GM23248 (cell line): ENCODE results near the gene MFF. TPM values are rescaled to one million over a fixed set of nuclear protein-coding genes. Genes with fewer than 3 reads are reported as not detected.

Experiments used
- DNase-seq: peaks from one replicate; pipeline ENCODE4 v3.0.0-alpha.2; 2015
- H2AFZ ChIP-seq: fragments of 200-600 bp; sonication (generic); 2 replicates; pipeline ENCODE4 v1.6.1; 2016; ENCODE audit warnings: antibody characterized with exemption
- H3F3A ChIP-seq: fragments of 200-600 bp; sonication (generic); 2 replicates; pipeline ENCODE4 v1.6.1; 2016; ENCODE audit warnings: mild to moderate bottlenecking, antibody characterized with exemption, mixed run types; ENCODE audit not compliant: insufficient read depth
- H3K27ac ChIP-seq: fragments of 200-600 bp; sonication (generic); 2 replicates; pipeline ENCODE4 v1.5.1; 2016; ENCODE audit warnings: mild to moderate bottlenecking
- H3K27me3 ChIP-seq: fragments of 200-600 bp; sonication (generic); replicated peaks from 2 replicates; pipeline ENCODE4 v1.6.1; 2016; ENCODE audit warnings: mild to moderate bottlenecking; ENCODE audit not compliant: insufficient read depth
- H3K36me3 ChIP-seq: fragments of 200-600 bp; sonication (generic); 2 replicates; pipeline ENCODE4 v1.6.1; 2016; ENCODE audit warnings: low read depth, mild to moderate bottlenecking
- H3K4me1 ChIP-seq: fragments of 200-600 bp; sonication (generic); 2 replicates; pipeline ENCODE4 v1.6.1; 2016; ENCODE audit warnings: mild to moderate bottlenecking; ENCODE audit not compliant: insufficient read depth
- H3K4me2 ChIP-seq: fragments of 200-600 bp; sonication (generic); one replicate; pipeline ENCODE4 v1.6.1; 2016; ENCODE audit warnings: mild to moderate bottlenecking; ENCODE audit not compliant: unreplicated experiment
- H3K4me3 ChIP-seq: fragments of 200-600 bp; sonication (generic); 2 replicates; pipeline ENCODE4 v1.5.1; 2016; ENCODE audit warnings: mild to moderate bottlenecking
- H3K79me2 ChIP-seq: fragments of 200-600 bp; sonication (generic); 2 replicates; pipeline ENCODE4 v1.6.1; 2016; ENCODE audit warnings: mild to moderate bottlenecking; ENCODE audit not compliant: insufficient read depth
- H3K9ac ChIP-seq: fragments of 200-600 bp; sonication (generic); 2 replicates; pipeline ENCODE4 v1.6.1; 2016; ENCODE audit warnings: mild to moderate bottlenecking
- H3K9me2 ChIP-seq: fragments of 200-600 bp; sonication (generic); 2 replicates; pipeline ENCODE4 v1.6.1; 2016; ENCODE audit warnings: mixed run types, mild to moderate bottlenecking, moderate library complexity; ENCODE audit not compliant: insufficient read depth
- H3K9me3 ChIP-seq: fragments of 200-600 bp; sonication (generic); one replicate; pipeline ENCODE4 v1.6.1; 2017; ENCODE audit warnings: low read depth
- H4K20me1 ChIP-seq: fragments of 200-600 bp; sonication (generic); 2 replicates; pipeline ENCODE4 v1.6.0; 2016; ENCODE audit not compliant: insufficient read depth
- EZH2 ChIP-seq: fragments of 200-600 bp; sonication (generic); IDR thresholded peaks from 2 replicates; pipeline ENCODE4 v1.6.1; 2018; ENCODE audit warnings: antibody characterized with exemption, mild to moderate bottlenecking; ENCODE audit not compliant: insufficient read depth, poor library complexity, severe bottlenecking
- EZH2phosphoT487 ChIP-seq: fragments of 200-600 bp; sonication (generic); IDR thresholded peaks from 2 replicates; pipeline ENCODE4 v1.6.1; 2018; ENCODE audit warnings: antibody characterized with exemption, moderate library complexity, mild to moderate bottlenecking, low read depth; ENCODE audit not compliant: insufficient read depth
- WGBS, 2 experiments: methylation state at CpG; one replicate each; pipeline ENCODE4 v1.1.6; 2015 to 2017; ENCODE audit warnings: low lambda C conversion rate in 2 of 2, low coverage in 1 of 2; ENCODE audit errors: missing lambda C conversion rate in 2 of 2; 5-methylcytosine and 5-hydroxymethylcytosine counted together
- in situ Hi-C: fragments of 300-500 bp; cut with MboI; formaldehyde crosslinking; loops from 2 replicates; pipeline ENCODE4 v1.15.0; 2020
- polyA plus RNA-seq: library from polyadenylated mRNA; unstranded; fragments of >200 nt; fragmentation: Nextera tagmentation; extraction: Ambion mirVana; gene quantifications from 2 replicates; pipeline ENCODE4 v1.2.1, GENCODE V29; 2016
- total RNA-seq: library from RNA; depleted of rRNA; stranded (reverse); fragments of >200 nt; shearing (Covaris generic); gene quantifications from 2 replicates; pipeline ENCODE4 v1.2.3, GENCODE V29; 2014

MFF gene
- total and polyA plus RNA-seq, 2 experiments from 2014 or later: 250 to 301 TPM

- Histone ChIP-seq H3K4me3 (no peak overlapping the region), H3K9me2 (no peaks in the 10 kb centered on the region), H3K27ac (no peak overlapping the region), H2AFZ (no peak overlapping the region), H3K9ac (no peak overlapping the region), H3K79me2 (peaks cover 30% of the 10 kb centered on the region), H4K20me1 (no peaks in the 10 kb centered on the region), H3K9me3 (no peaks in the 10 kb centered on the region), H3F3A (peaks cover 29% of the 10 kb centered on the region; the same call in 1 of the 2 replicates), H3K27me3 (no peaks in the 10 kb centered on the region), H3K36me3 (peaks cover 92% of the 10 kb centered on the region), H3K4me1 (no peaks in the 10 kb centered on the region), H3K4me2 (no peak overlapping the region)
- no peak for DNase-seq
- WGBS, 2 experiments: 99 to 100% methylated on average over 2 of the region's 2 CpGs
- TF ChIP-seq EZH2 (no peak), EZH2phosphoT487 (no peak)
- in situ Hi-C loops: no loop called here
Measured at GRCh38 chr2:227344231-227344630, 19.2 kb downstream of the MFF start.

DNA sequence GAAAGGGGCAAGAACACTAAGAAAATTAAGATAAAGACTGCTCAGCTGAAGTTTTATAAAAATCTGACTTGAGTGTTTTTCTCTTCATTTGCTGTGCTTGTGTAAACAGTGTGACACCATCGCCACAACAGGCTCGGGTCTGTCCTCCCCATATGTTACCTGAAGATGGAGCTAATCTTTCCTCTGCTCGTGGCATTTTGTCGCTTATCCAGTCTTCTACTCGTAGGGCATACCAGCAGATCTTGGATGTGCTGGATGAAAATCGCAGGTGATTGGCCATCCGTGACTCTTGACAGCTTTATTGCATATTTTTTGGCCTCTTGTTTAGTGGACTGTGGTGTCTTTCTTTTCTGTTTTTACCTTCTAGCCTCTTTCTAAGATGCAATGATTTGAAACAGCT lies 22.1 kb downstream of the MFF start:
- TF ChIP-seq EZH2 (no peak), EZH2phosphoT487 (no peak)
- H3K9ac ChIP-seq: no peak overlapping the region
- WGBS, 2 experiments: 80 to 85% methylated on average over 7 of the region's 7 CpGs
- H3K4me3 ChIP-seq: no peak overlapping the region
- H2AFZ ChIP-seq: no peak overlapping the region
- no peak for DNase-seq
- H3K36me3 ChIP-seq: peaks cover 93% of the 10 kb centered on the region
- no peaks in the 10 kb centered on the region for H3K4me1 ChIP-seq
- peaks cover 22% of the 10 kb centered on the region; the same call in 1 of the 2 replicates for H3K79me2 ChIP-seq
- H4K20me1 ChIP-seq: no peaks in the 10 kb centered on the region
- no peaks in the 10 kb centered on the region for H3K9me3 ChIP-seq
- no peaks in the 10 kb centered on the region for H3K9me2 ChIP-seq
- H3K27ac ChIP-seq: no peak overlapping the region
- H3K27me3 ChIP-seq: no peaks in the 10 kb centered on the region
- no peak overlapping the region for H3K4me2 ChIP-seq
- in situ Hi-C loops: no loop called here
- H3F3A ChIP-seq: peaks cover 22% of the 10 kb centered on the region; the same call in 1 of the 2 replicates

DNA sequence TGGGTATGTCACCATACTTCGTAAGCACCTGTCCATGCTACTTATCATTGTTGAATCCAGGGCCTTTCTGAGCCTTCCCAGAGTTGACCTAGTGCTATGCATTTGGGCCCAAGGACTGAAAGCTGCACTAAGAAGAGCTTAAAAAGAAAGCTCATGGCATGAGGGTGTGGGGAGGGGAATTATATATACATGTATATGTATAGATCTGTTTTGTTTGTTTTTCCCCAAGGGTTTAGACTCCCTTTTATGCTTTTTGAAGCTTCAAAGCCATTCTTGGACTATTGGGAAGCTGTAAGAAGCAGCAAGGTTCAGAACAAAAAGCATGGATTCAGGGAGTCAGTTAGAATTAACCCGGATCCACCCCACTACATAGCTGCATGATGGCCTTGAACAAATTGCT lies 23.3 kb downstream of the MFF start:
- no peak for TF ChIP-seq EZH2phosphoT487
- TF ChIP-seq EZH2: no peak
- Histone ChIP-seq H3K4me1 (no peaks in the 10 kb centered on the region), H3K27ac (no peak overlapping the region), H3K27me3 (no peaks in the 10 kb centered on the region), H3K9ac (no peak overlapping the region), H3K4me3 (no peak overlapping the region), H3K4me2 (no peak overlapping the region), H3K36me3 (peaks cover 93% of the 10 kb centered on the region), H3F3A (peaks cover 16% of the 10 kb centered on the region; the same call in 1 of the 2 replicates), H4K20me1 (no peaks in the 10 kb centered on the region), H2AFZ (no peak overlapping the region), H3K9me3 (no peaks in the 10 kb centered on the region), H3K9me2 (no peaks in the 10 kb centered on the region), H3K79me2 (peaks cover 25% of the 10 kb centered on the region; the same call in 1 of the 2 replicates)
- in situ Hi-C loops: no loop called here
- DNase-seq: no peak
- WGBS, 2 experiments: 98 to 100% methylated on average over 2 of the region's 2 CpGs

GRCh38 chr2:227349989-227350612 lies 25.1 kb downstream of the MFF start:
- DNase-seq: no peak
- no peak overlapping the region for H3K4me2 ChIP-seq
- H4K20me1 ChIP-seq: no peaks in the 10 kb centered on the region
- TF ChIP-seq EZH2 (no peak), EZH2phosphoT487 (no peak)
- H3K79me2 ChIP-seq: peaks cover 30% of the 10 kb centered on the region; the same call in 1 of the 2 replicates
- H3F3A ChIP-seq: peaks cover 10% of the 10 kb centered on the region; the same call in 1 of the 2 replicates
- H3K9ac ChIP-seq: no peak overlapping the region
- in situ Hi-C loops: no loop called here
- no peak overlapping the region for H3K4me3 ChIP-seq
- no peaks in the 10 kb centered on the region for H3K9me3 ChIP-seq
- 93 to 94% methylated on average over 7 of the region's 7 CpGs for WGBS, 2 experiments
- no peaks in the 10 kb centered on the region for H3K4me1 ChIP-seq
- H3K27me3 ChIP-seq: no peaks in the 10 kb centered on the region
- no peak overlapping the region for H3K27ac ChIP-seq
- no peak overlapping the region for H2AFZ ChIP-seq
- H3K9me2 ChIP-seq: no peaks in the 10 kb centered on the region
- peaks cover 92% of the 10 kb centered on the region for H3K36me3 ChIP-seq
